Gastroesophageal sphincter (tissue), 3 donors: Measurements from ENCODE around the gene XG.

Experiments used
- CTCF ChIP-seq, 4 experiments: fragments of 200-600 bp in 2 of 4; fragments of 450-650 bp in 2 of 4; sonication (generic) in 1 of 4; IDR thresholded peaks; one replicate each; pipeline ENCODE4 v1.5.1; 2017 to 2019; ENCODE audit warnings: antibody characterized with exemption in 4 of 4, mild to moderate bottlenecking in 2 of 4, moderate library complexity in 2 of 4
- POLR2AphosphoS5 ChIP-seq: sonication (generic); formaldehyde crosslinking; IDR thresholded peaks from one replicate; pipeline ENCODE4 v1.6.1; 2017; ENCODE audit warnings: antibody characterized with exemption

- TF ChIP-seq CTCF (IDR thresholded peaks at IDR 0.05) (no peak), POLR2AphosphoS5 (no peak)
These were observed 40.4 kb upstream of the XG start for GRCh38 chrX:2711441-2711840.
